Tibial nerve (tissue), 4 donors: ENCODE measurements around the gene COQ4. TPM values are rescaled to one million over a fixed set of nuclear protein-coding genes. Genes with fewer than 3 reads are reported as not detected.
"Not testable (repeated sequence)": the region's sequence is repeated elsewhere in the genome, so short reads cannot be mapped to it uniquely, and the experiment has no call there.

Experiments
- DNase-seq, 2 donors: peaks; one replicate each; pipeline ENCODE4 v3.0.0-alpha.2; 2019; ENCODE audit warnings: low spot score in 2 of 2
- H3K27ac ChIP-seq, 4 donors: fragments of 200-600 bp; sonication (generic) in 3 of 4; one replicate each; pipeline ENCODE4 v1.5.1; 2017 to 2019; ENCODE audit warnings: mild to moderate bottlenecking in 1 of 4
- H3K27me3 ChIP-seq, 2 donors: fragments of 200-600 bp; sonication (generic) in 1 of 2; one replicate each; pipeline versions ENCODE4 v1.5.1 to v1.6.0; 2017 to 2019
- H3K36me3 ChIP-seq, 3 donors: fragments of 200-600 bp; sonication (generic); one replicate each; pipeline ENCODE4 v1.5.1; 2018 to 2019
- H3K4me1 ChIP-seq, 4 donors: fragments of 200-600 bp; sonication (generic) in 3 of 4; one replicate each; pipeline ENCODE4 v1.5.1; 2017 to 2019
- H3K4me3 ChIP-seq, 4 donors: fragments of 200-600 bp; sonication (generic) in 3 of 4; one replicate each; pipeline ENCODE4 v1.5.1; 2017 to 2019; ENCODE audit warnings: mild to moderate bottlenecking in 1 of 4, moderate library complexity in 1 of 4
- H3K9me3 ChIP-seq, 4 donors: fragments of 200-600 bp; sonication (generic) in 3 of 4; one replicate each; pipeline ENCODE4 v1.5.1; 2017 to 2019
- CTCF ChIP-seq, 5 experiments: fragments of 200-600 bp in 3 of 5; fragments of 450-650 bp in 2 of 5; sonication (generic) in 3 of 5; IDR thresholded peaks; one replicate each; pipeline ENCODE4 v1.5.1; 2016 to 2019; ENCODE audit warnings: antibody characterized with exemption in 5 of 5, mild to moderate bottlenecking in 3 of 5, moderate library complexity in 2 of 5
- EP300 ChIP-seq, 2 donors: sonication (generic); formaldehyde crosslinking; IDR thresholded peaks; one replicate each; pipeline ENCODE4 v1.6.1; 2017; ENCODE audit warnings: antibody characterized with exemption in 2 of 2, mild to moderate bottlenecking in 1 of 2
- POLR2A ChIP-seq, 2 donors: fragments of 450-650 bp; IDR thresholded peaks; one replicate each; pipeline ENCODE4 v1.6.1; 2017; ENCODE audit warnings: antibody characterized with exemption in 2 of 2, mild to moderate bottlenecking in 2 of 2, moderate library complexity in 2 of 2
- WGBS, 2 donors: methylation state at CpG; one replicate each; pipeline ENCODE4 v1.1.5; 2018; 5-methylcytosine and 5-hydroxymethylcytosine counted together
- total RNA-seq, 4 donors: library from RNA; depleted of rRNA; stranded (reverse); fragments of >200 nt; gene quantifications; one replicate each; pipeline ENCODE4 v1.1.0, GENCODE V29; 2016

Gene COQ4
- total RNA-seq, 4 donors from 2014 or later = 50.5 to 71.7 (median 65.5) TPM

GRCh38 chr9:128325629-128326028, 3.0 kb downstream of the COQ4 start:
- 89 to 95% methylated on average over 13 of the region's 13 CpGs for WGBS, 2 donors
- Histone ChIP-seq H3K27me3 (no peaks in the 10 kb centered on the region), H3K4me3 (no peak overlapping the region), H3K36me3 (peaks cover 0 to 53% (median 13%) of the 10 kb centered on the region in 3 donors), H3K27ac (no peak overlapping the region), H3K4me1 (peaks cover 0 to 40% (median 21%) of the 10 kb centered on the region in 4 donors), H3K9me3 (no peaks in the 10 kb centered on the region)
- TF ChIP-seq EP300 (IDR thresholded peaks at IDR 0.05) (no peak), POLR2A (IDR thresholded peaks at IDR 0.05) (no peak), CTCF (IDR thresholded peaks at IDR 0.05) (no peak)
- DNase-seq = no peak

GRCh38 chr9:128333451-128333869, 10.8 kb downstream of the COQ4 start:
- 81 to 86% methylated on average over 10 to 11 of the region's 11 CpGs for WGBS, 2 donors

GRCh38 chr9:128335161-128335560, 12.5 kb downstream of the COQ4 start:
- Histone ChIP-seq H3K27me3 (no peaks in the 10 kb centered on the region), H3K27ac (no peak overlapping the region), H3K9me3 (no peaks in the 10 kb centered on the region), H3K36me3 (peaks cover 0 to 50% (median 0%) of the 10 kb centered on the region in 3 donors), H3K4me1 (peaks cover 0 to 5% (median 4%) of the 10 kb centered on the region in 4 donors), H3K4me3 (no peak overlapping the region)
- TF ChIP-seq EP300 (IDR thresholded peaks at IDR 0.05) (no peak), CTCF (IDR thresholded peaks at IDR 0.05) (no peak), POLR2A (IDR thresholded peaks at IDR 0.05) (no peak)
- DNase-seq = no peak
- 73 to 76% methylated on average over 7 of the region's 7 CpGs for WGBS, 2 donors

More at GRCh38 chr9:128333451-128333869, 10.8 kb downstream of the COQ4 start:
- Histone ChIP-seq H3K27ac (no peak overlapping the region), H3K4me1 (no peaks in the 10 kb centered on the region), H3K27me3 (no peaks in the 10 kb centered on the region), H3K4me3 (no peak overlapping the region), H3K36me3 (peaks cover 0 to 64% (median 0%) of the 10 kb centered on the region in 3 donors), H3K9me3 (no peaks in the 10 kb centered on the region)
- no peak for DNase-seq
- TF ChIP-seq POLR2A (IDR thresholded peaks at IDR 0.05) (no peak), CTCF (IDR thresholded peaks at IDR 0.05) (no peak), EP300 (IDR thresholded peaks at IDR 0.05) (no peak)

GRCh38 chr9:128335914-128336313, 13.3 kb downstream of the COQ4 start:
- WGBS, 2 donors = 90 to 94% methylated on average over 2 of the region's 2 CpGs
- Histone ChIP-seq H3K4me3 (no peak overlapping the region), H3K27ac (no peak overlapping the region), H3K4me1 (peaks cover 0 to 8% (median 5%) of the 10 kb centered on the region in 4 donors), H3K36me3 (peaks cover 0 to 42% (median 0%) of the 10 kb centered on the region in 3 donors), H3K9me3 (no peaks in the 10 kb centered on the region), H3K27me3 (no peaks in the 10 kb centered on the region)
- TF ChIP-seq POLR2A (IDR thresholded peaks at IDR 0.05) = no peak
- no peak for TF ChIP-seq CTCF (IDR thresholded peaks at IDR 0.05)
- no peak for TF ChIP-seq EP300 (IDR thresholded peaks at IDR 0.05)
- DNase-seq = no peak

- Histone ChIP-seq H3K36me3 (peaks cover 0 to 26% (median 0%) of the 10 kb centered on the region in 3 donors), H3K27me3 (no peaks in the 10 kb centered on the region), H3K4me1 (peaks cover 0 to 19% (median 10%) of the 10 kb centered on the region in 4 donors), H3K4me3 (no peak overlapping the region), H3K27ac (no peak overlapping the region), H3K9me3 (no peaks in the 10 kb centered on the region)
- 90 to 91% methylated on average over 7 of the region's 7 CpGs for WGBS, 2 donors
- TF ChIP-seq EP300 (IDR thresholded peaks at IDR 0.05) (no peak), POLR2A (IDR thresholded peaks at IDR 0.05) (no peak), CTCF (IDR thresholded peaks at IDR 0.05) (no peak)
- no peak for DNase-seq
Observed at GRCh38 chr9:128337936-128338335, 15.3 kb downstream of the COQ4 start.

- not testable (repeated sequence) for H3K9me3 ChIP-seq
- WGBS, 2 donors = 82 to 95% methylated on average over 15 of the region's 15 CpGs
Observed at GRCh38 chr9:128338852-128339614, 16.4 kb downstream of the COQ4 start.

More at GRCh38 chr9:128338852-128339614, 16.4 kb downstream of the COQ4 start:
- not testable (repeated sequence) for H3K4me3 ChIP-seq, DNase-seq, H3K27ac ChIP-seq, H3K27me3 ChIP-seq
- H3K36me3 ChIP-seq = peaks cover 0 to 26% (median 1%) of the 10 kb centered on the region in 3 donors
- peaks cover 0 to 19% (median 10%) of the 10 kb centered on the region in 4 donors for H3K4me1 ChIP-seq
